Measurements from ENCODE around the gene PPARG.

Gene PPARG

GRCh38 chr3:12371525-12372140 lies 82.8 kb downstream of the PPARG start:
- Histone ChIP-seq H3K36me3 (ENCODE audit: insufficient read depth, low read length) (no peaks in the 10 kb centered on the region), H3K9ac (ENCODE audit: low read depth, low read length) (no peak overlapping the region), H3K9me3 (ENCODE audit: insufficient read depth, low read length, severe bottlenecking) (peaks cover under 1% of the 10 kb centered on the region), H3K4me3 (ENCODE audit: low read depth in 1 of 2, low read length in 2 of 2) (no peak overlapping the region), H3K4me2 (ENCODE audit: insufficient read depth, low read length) (no peak overlapping the region), H3K27me3 (ENCODE audit: insufficient read depth, low read length, poor library complexity) (no peaks in the 10 kb centered on the region), H3K4me1 (ENCODE audit: insufficient read depth, low read length) (peaks cover 8% of the 10 kb centered on the region; the same call in 1 of the 2 replicates), H3K79me2 (ENCODE audit: insufficient read depth, low read length) (no peaks in the 10 kb centered on the region), H2AFZ (ENCODE audit: low read depth, low read length) (no peak overlapping the region), H3K27ac (ENCODE audit: low read length) (no peak overlapping the region), H4K20me1 (ENCODE audit: insufficient read depth, low read length) (no peaks in the 10 kb centered on the region)
- no peak for DNase-seq
- no peak for ATAC-seq (ENCODE audit: insufficient read depth, low read depth)
- no peak for TF ChIP-seq CTCF (IDR thresholded peaks at IDR 0.05; ENCODE audit: borderline replicate concordance, extremely low read depth, low read length, poor library complexity, severe bottlenecking)
- TF ChIP-seq EZH2 (IDR thresholded peaks at IDR 0.05; ENCODE audit: borderline replicate concordance, low read depth, low read length, severe bottlenecking) = no peak

GRCh38 chr3:12372741-12373280 lies 83.9 kb downstream of the PPARG start:
- Histone ChIP-seq H3K4me2 (ENCODE audit: insufficient read depth, low read length) (no peak overlapping the region), H3K9me3 (ENCODE audit: insufficient read depth, low read length, severe bottlenecking) (no peaks in the 10 kb centered on the region), H3K79me2 (ENCODE audit: insufficient read depth, low read length) (no peaks in the 10 kb centered on the region), H3K36me3 (ENCODE audit: insufficient read depth, low read length) (no peaks in the 10 kb centered on the region), H3K27ac (ENCODE audit: low read length) (no peak overlapping the region), H3K4me3 (ENCODE audit: low read depth in 1 of 2, low read length in 2 of 2) (no peak overlapping the region), H3K27me3 (ENCODE audit: insufficient read depth, low read length, poor library complexity) (no peaks in the 10 kb centered on the region), H2AFZ (ENCODE audit: low read depth, low read length) (no peak overlapping the region), H3K4me1 (ENCODE audit: insufficient read depth, low read length) (peaks cover 8% of the 10 kb centered on the region; the same call in 1 of the 2 replicates), H4K20me1 (ENCODE audit: insufficient read depth, low read length) (no peaks in the 10 kb centered on the region), H3K9ac (ENCODE audit: low read depth, low read length) (no peak overlapping the region)
- ATAC-seq (ENCODE audit: insufficient read depth, low read depth) (no peak), DNase-seq (no peak)
- TF ChIP-seq CTCF (IDR thresholded peaks at IDR 0.05; ENCODE audit: borderline replicate concordance, extremely low read depth, low read length, poor library complexity, severe bottlenecking) (no peak), EZH2 (IDR thresholded peaks at IDR 0.05; ENCODE audit: borderline replicate concordance, low read depth, low read length, severe bottlenecking) (no peak)

GRCh38 chr3:12375572-12375971 lies 86.7 kb downstream of the PPARG start:
- no peak overlapping the region for H3K9ac ChIP-seq (ENCODE audit: low read depth, low read length)
- peaks cover 18% of the 10 kb centered on the region for H3K4me1 ChIP-seq (ENCODE audit: insufficient read depth, low read length)
- H4K20me1 ChIP-seq (ENCODE audit: insufficient read depth, low read length) = no peaks in the 10 kb centered on the region
- H3K9me3 ChIP-seq (ENCODE audit: insufficient read depth, low read length, severe bottlenecking) = no peaks in the 10 kb centered on the region
- no peaks in the 10 kb centered on the region for H3K27me3 ChIP-seq (ENCODE audit: insufficient read depth, low read length, poor library complexity)
- H3K36me3 ChIP-seq (ENCODE audit: insufficient read depth, low read length) = no peaks in the 10 kb centered on the region
- no peak overlapping the region for H3K4me3 ChIP-seq (ENCODE audit: low read depth in 1 of 2, low read length in 2 of 2)
- H2AFZ ChIP-seq (ENCODE audit: low read depth, low read length) = no peak overlapping the region
- no peak for ATAC-seq (ENCODE audit: insufficient read depth, low read depth)
- no peak overlapping the region for H3K27ac ChIP-seq (ENCODE audit: low read length)
- H3K4me2 ChIP-seq (ENCODE audit: insufficient read depth, low read length) = no peak overlapping the region
- H3K79me2 ChIP-seq (ENCODE audit: insufficient read depth, low read length) = no peaks in the 10 kb centered on the region
- no peak for DNase-seq
- TF ChIP-seq EZH2 (IDR thresholded peaks at IDR 0.05; ENCODE audit: borderline replicate concordance, low read depth, low read length, severe bottlenecking) (no peak), CTCF (IDR thresholded peaks at IDR 0.05; ENCODE audit: borderline replicate concordance, extremely low read depth, low read length, poor library complexity, severe bottlenecking) (no peak)
